MG63 (cell line): ENCODE data around the gene PDK2. TPM values are rescaled to one million over a fixed set of nuclear protein-coding genes. Genes with fewer than 3 reads are reported as not detected.

ENCODE experiments used
- DNase-seq: peaks from one replicate; pipeline ENCODE4 v3.0.0-alpha.2; 2020
- H3K27me3 ChIP-seq: fragments of 250-450 bp; sonication (Bioruptor Pico); 2 replicates; pipeline ENCODE4 v1.5.1; 2020; ENCODE audit warnings: mild to moderate bottlenecking, moderate library complexity
- H3K36me3 ChIP-seq: fragments of 250-450 bp; sonication (Bioruptor Pico); 2 replicates; pipeline ENCODE4 v1.5.1; 2020; ENCODE audit warnings: mild to moderate bottlenecking, moderate library complexity
- H3K4me3 ChIP-seq: fragments of 250-450 bp; sonication (Bioruptor Pico); 2 replicates; pipeline ENCODE4 v1.5.1; 2020; ENCODE audit warnings: mild to moderate bottlenecking, moderate library complexity
- H3K9me3 ChIP-seq: fragments of 250-450 bp; sonication (Bioruptor Pico); 2 replicates; pipeline ENCODE4 v1.5.1; 2020; ENCODE audit warnings: mild to moderate bottlenecking, moderate library complexity
- total RNA-seq: library from RNA; depleted of rRNA; stranded (reverse); fragments of >200 nt; shearing (Covaris generic); gene quantifications from 2 replicates; pipeline ENCODE4 v1.2.3, GENCODE V29; 2014; ENCODE audit warnings: low replicate concordance

Gene PDK2
- total RNA-seq, 1 experiment from 2014 or later: 25.8 TPM

- Histone ChIP-seq H3K4me3 (no peak overlapping the region), H3K9me3 (no peaks in the 10 kb centered on the region), H3K36me3 (peaks cover 90% of the 10 kb centered on the region), H3K27me3 (no peaks in the 10 kb centered on the region)
- DNase-seq: no peak
These were observed 27.2 kb upstream of the PDK2 start for GRCh38 chr17:50067996-50068395.

- Histone ChIP-seq H3K9me3 (no peaks in the 10 kb centered on the region), H3K27me3 (no peaks in the 10 kb centered on the region), H3K36me3 (peaks cover 94% of the 10 kb centered on the region), H3K4me3 (no peak overlapping the region)
- DNase-seq: no peak
These were observed 24.1 kb upstream of the PDK2 start for GRCh38 chr17:50070908-50071680.

GRCh38 chr17:50071692-50072091, 23.5 kb upstream of the PDK2 start:
- Histone ChIP-seq H3K36me3 (peaks cover 94% of the 10 kb centered on the region), H3K27me3 (no peaks in the 10 kb centered on the region), H3K9me3 (no peaks in the 10 kb centered on the region), H3K4me3 (no peak overlapping the region)
- DNase-seq: no peak

GRCh38 chr17:50072130-50072529, 23.0 kb upstream of the PDK2 start:
- Histone ChIP-seq H3K27me3 (no peaks in the 10 kb centered on the region), H3K9me3 (no peaks in the 10 kb centered on the region), H3K36me3 (peaks cover 94% of the 10 kb centered on the region), H3K4me3 (no peak overlapping the region)
- DNase-seq: no peak

GRCh38 chr17:50072925-50073324, 22.2 kb upstream of the PDK2 start:
- H3K27me3 ChIP-seq: no peaks in the 10 kb centered on the region
- no peaks in the 10 kb centered on the region for H3K9me3 ChIP-seq
- H3K4me3 ChIP-seq: no peak overlapping the region
- no peak for DNase-seq
- H3K36me3 ChIP-seq: peaks cover 94% of the 10 kb centered on the region

- peaks cover 95% of the 10 kb centered on the region for H3K36me3 ChIP-seq
These were observed 20.9 kb upstream of the PDK2 start for GRCh38 chr17:50074227-50074626.

GRCh38 chr17:50075446-50076032, 19.6 kb upstream of the PDK2 start:
- no peaks in the 10 kb centered on the region for H3K27me3 ChIP-seq
- H3K9me3 ChIP-seq: no peaks in the 10 kb centered on the region
- no peak for DNase-seq
- no peak overlapping the region for H3K4me3 ChIP-seq
- peaks cover 97% of the 10 kb centered on the region for H3K36me3 ChIP-seq

More at GRCh38 chr17:50074227-50074626, 20.9 kb upstream of the PDK2 start:
- Histone ChIP-seq H3K27me3 (no peaks in the 10 kb centered on the region), H3K9me3 (no peaks in the 10 kb centered on the region), H3K4me3 (no peak overlapping the region)
- no peak for DNase-seq

GRCh38 chr17:50076221-50076590, 18.9 kb upstream of the PDK2 start:
- no peak overlapping the region for H3K4me3 ChIP-seq
- no peaks in the 10 kb centered on the region for H3K9me3 ChIP-seq
- peaks cover 98% of the 10 kb centered on the region for H3K36me3 ChIP-seq
- no peak for DNase-seq
- H3K27me3 ChIP-seq: no peaks in the 10 kb centered on the region

GRCh38 chr17:50076591-50077235, 18.4 kb upstream of the PDK2 start:
- Histone ChIP-seq H3K27me3 (no peaks in the 10 kb centered on the region), H3K36me3 (peaks cover 98% of the 10 kb centered on the region), H3K4me3 (no peak overlapping the region), H3K9me3 (no peaks in the 10 kb centered on the region)
- no peak for DNase-seq

GRCh38 chr17:50078430-50078829, 16.7 kb upstream of the PDK2 start:
- DNase-seq: no peak
- H3K36me3 ChIP-seq: peaks cover 100% of the 10 kb centered on the region

GRCh38 chr17:50079334-50080095, 15.6 kb upstream of the PDK2 start:
- no peak overlapping the region for H3K4me3 ChIP-seq
- DNase-seq: peak; percentile 73
- peaks cover 94% of the 10 kb centered on the region for H3K36me3 ChIP-seq
- H3K9me3 ChIP-seq: no peaks in the 10 kb centered on the region
- H3K27me3 ChIP-seq: no peaks in the 10 kb centered on the region

More at GRCh38 chr17:50078430-50078829, 16.7 kb upstream of the PDK2 start:
- Histone ChIP-seq H3K4me3 (no peak overlapping the region), H3K9me3 (no peaks in the 10 kb centered on the region), H3K27me3 (no peaks in the 10 kb centered on the region)

GRCh38 chr17:50080096-50080480, 15.1 kb upstream of the PDK2 start:
- no peak for DNase-seq
- Histone ChIP-seq H3K9me3 (no peaks in the 10 kb centered on the region), H3K36me3 (peaks cover 94% of the 10 kb centered on the region), H3K4me3 (no peak overlapping the region), H3K27me3 (no peaks in the 10 kb centered on the region)

- Histone ChIP-seq H3K36me3 (peaks cover 90% of the 10 kb centered on the region), H3K9me3 (no peaks in the 10 kb centered on the region), H3K27me3 (no peaks in the 10 kb centered on the region), H3K4me3 (no peak overlapping the region)
- no peak for DNase-seq
These were observed 14.3 kb upstream of the PDK2 start for GRCh38 chr17:50080827-50081226.

GRCh38 chr17:50081757-50082156, 13.4 kb upstream of the PDK2 start:
- Histone ChIP-seq H3K4me3 (no peak overlapping the region), H3K27me3 (no peaks in the 10 kb centered on the region), H3K36me3 (peaks cover 86% of the 10 kb centered on the region), H3K9me3 (no peaks in the 10 kb centered on the region)
- no peak for DNase-seq

- Histone ChIP-seq H3K36me3 (peaks cover 81% of the 10 kb centered on the region), H3K27me3 (no peaks in the 10 kb centered on the region), H3K4me3 (no peak overlapping the region), H3K9me3 (no peaks in the 10 kb centered on the region)
- peak; percentile 74 for DNase-seq
These were observed 7.8 kb upstream of the PDK2 start for GRCh38 chr17:50087246-50087911.

- no peak for DNase-seq
- no peak overlapping the region for H3K4me3 ChIP-seq
- H3K36me3 ChIP-seq: peaks cover 76% of the 10 kb centered on the region
- no peaks in the 10 kb centered on the region for H3K27me3 ChIP-seq
- no peaks in the 10 kb centered on the region for H3K9me3 ChIP-seq
These were observed 7.2 kb upstream of the PDK2 start for GRCh38 chr17:50087912-50088405.
